Neutrophil (primary cell): Measurements from ENCODE around the gene CEP112.

ENCODE experiments used
- H3K27ac ChIP-seq: fragments of 200-600 bp; sonication (generic); 2 replicates; pipeline ENCODE4 v1.5.1; 2016; ENCODE audit warnings: mild to moderate bottlenecking, moderate library complexity
- H3K27me3 ChIP-seq: fragments of 200-600 bp; sonication (generic); 2 replicates; pipeline ENCODE4 v1.6.0; 2016; ENCODE audit warnings: mild to moderate bottlenecking
- H3K36me3 ChIP-seq: fragments of 200-600 bp; sonication (generic); 2 replicates; pipeline ENCODE4 v1.5.1; 2017
- H3K4me1 ChIP-seq, 2 experiments: fragments of 200-600 bp in 1 of 2; sonication (generic) in 1 of 2; 1 replicate in 1 of 2; 2 replicates in 1 of 2; pipeline versions ENCODE4 v1.5.1 to v1.6.1; 2013 to 2016; ENCODE audit warnings: low read depth in 1 of 2, low read length in 1 of 2, mild to moderate bottlenecking in 1 of 2, moderate library complexity in 1 of 2; ENCODE audit not compliant: control insufficient read depth in 1 of 2, insufficient read depth in 1 of 2
- H3K4me3 ChIP-seq, 2 experiments: fragments of 200-600 bp in 1 of 2; sonication (generic) in 1 of 2; 1 replicate in 1 of 2; 2 replicates in 1 of 2; pipeline ENCODE4 v1.5.1; 2013 to 2016; ENCODE audit warnings: low read depth in 1 of 2, low read length in 1 of 2, mild to moderate bottlenecking in 1 of 2, moderate library complexity in 1 of 2
- H3K9me3 ChIP-seq: fragments of 200-600 bp; sonication (generic); 2 replicates; pipeline ENCODE4 v1.5.1; 2016
- CTCF ChIP-seq: fragments of 200-600 bp; sonication (generic); IDR thresholded peaks from 2 replicates; pipeline ENCODE4 v1.5.1; 2016; ENCODE audit warnings: antibody characterized with exemption

Gene CEP112

GRCh38 chr17:66037221-66037620 is 154.7 kb downstream of the CEP112 start:
- no peak overlapping the region for H3K27ac ChIP-seq
- H3K9me3 ChIP-seq, result no peaks in the 10 kb centered on the region

GRCh38 chr17:66032082-66032712 is 159.7 kb downstream of the CEP112 start:
- H3K27me3 ChIP-seq, result no peaks in the 10 kb centered on the region
- no peaks in the 10 kb centered on the region for H3K36me3 ChIP-seq
- H3K4me1 ChIP-seq, result no peaks in the 10 kb centered on the region
- no peaks in the 10 kb centered on the region for H3K9me3 ChIP-seq
- H3K4me3 ChIP-seq, result no peak overlapping the region
- H3K27ac ChIP-seq, result no peak overlapping the region
- TF ChIP-seq CTCF, result no peak

More at GRCh38 chr17:66037221-66037620, 154.7 kb downstream of the CEP112 start:
- Histone ChIP-seq H3K4me3 (no peak overlapping the region), H3K4me1 (no peaks in the 10 kb centered on the region), H3K36me3 (no peaks in the 10 kb centered on the region), H3K27me3 (no peaks in the 10 kb centered on the region)
- no peak for TF ChIP-seq CTCF

- Histone ChIP-seq H3K4me1 (no peaks in the 10 kb centered on the region), H3K27ac (no peak overlapping the region), H3K9me3 (no peaks in the 10 kb centered on the region), H3K27me3 (no peaks in the 10 kb centered on the region), H3K36me3 (no peaks in the 10 kb centered on the region), H3K4me3 (no peak overlapping the region)
- TF ChIP-seq CTCF, result no peak
Measured at GRCh38 chr17:66025551-66025950, 166.4 kb downstream of the CEP112 start.

- Histone ChIP-seq H3K36me3 (no peaks in the 10 kb centered on the region), H3K27ac (no peak overlapping the region), H3K27me3 (no peaks in the 10 kb centered on the region), H3K4me3 (no peak overlapping the region), H3K4me1 (no peaks in the 10 kb centered on the region), H3K9me3 (no peaks in the 10 kb centered on the region)
- no peak for TF ChIP-seq CTCF
Measured at GRCh38 chr17:66021757-66022156, 170.2 kb downstream of the CEP112 start.

GRCh38 chr17:66018786-66019185 is 173.1 kb downstream of the CEP112 start:
- Histone ChIP-seq H3K4me1 (no peaks in the 10 kb centered on the region), H3K27ac (no peak overlapping the region), H3K4me3 (no peak overlapping the region), H3K36me3 (no peaks in the 10 kb centered on the region), H3K9me3 (no peaks in the 10 kb centered on the region), H3K27me3 (no peaks in the 10 kb centered on the region)
- no peak for TF ChIP-seq CTCF
